GM12872 (cell line): ENCODE results near the gene TREX2.

ENCODE experiments used
- CTCF ChIP-seq: IDR thresholded peaks from 3 replicates; pipeline ENCODE4 v1.5.1; 2011; ENCODE audit warnings: low read depth, mild to moderate bottlenecking, low read length, moderate library complexity; ENCODE audit not compliant: insufficient read depth

TREX2 gene, protein sequence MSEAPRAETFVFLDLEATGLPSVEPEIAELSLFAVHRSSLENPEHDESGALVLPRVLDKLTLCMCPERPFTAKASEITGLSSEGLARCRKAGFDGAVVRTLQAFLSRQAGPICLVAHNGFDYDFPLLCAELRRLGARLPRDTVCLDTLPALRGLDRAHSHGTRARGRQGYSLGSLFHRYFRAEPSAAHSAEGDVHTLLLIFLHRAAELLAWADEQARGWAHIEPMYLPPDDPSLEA

GRCh38 chrX:153445856-153446635 is at the start of gene TREX2:
TREX2 (minus strand) TSS chrX:153446056; CDS start chrX:153445430, 626 bp downstream.
- no peak for TF ChIP-seq CTCF

DNA sequence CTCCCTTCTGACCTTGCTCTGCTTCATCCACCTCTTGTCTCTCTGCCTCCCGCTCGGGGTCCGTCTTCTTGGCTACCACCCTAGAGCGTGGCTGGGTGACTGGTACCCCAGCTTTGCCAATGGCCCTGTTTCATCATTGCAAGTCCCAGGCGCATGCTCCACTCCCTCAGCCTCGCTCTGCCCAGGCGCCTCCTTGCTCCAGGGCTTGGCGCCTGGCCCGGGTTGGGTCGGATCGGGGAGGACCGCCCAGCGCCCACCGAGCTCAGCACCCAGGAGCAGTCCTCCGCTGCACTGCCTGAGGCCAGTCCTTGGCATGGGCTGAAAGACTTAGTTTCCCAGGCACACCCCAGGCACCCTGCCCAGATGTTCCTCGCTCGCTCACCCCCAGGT is 49.5 kb upstream of the TREX2 start:
- no peak for TF ChIP-seq CTCF

DNA sequence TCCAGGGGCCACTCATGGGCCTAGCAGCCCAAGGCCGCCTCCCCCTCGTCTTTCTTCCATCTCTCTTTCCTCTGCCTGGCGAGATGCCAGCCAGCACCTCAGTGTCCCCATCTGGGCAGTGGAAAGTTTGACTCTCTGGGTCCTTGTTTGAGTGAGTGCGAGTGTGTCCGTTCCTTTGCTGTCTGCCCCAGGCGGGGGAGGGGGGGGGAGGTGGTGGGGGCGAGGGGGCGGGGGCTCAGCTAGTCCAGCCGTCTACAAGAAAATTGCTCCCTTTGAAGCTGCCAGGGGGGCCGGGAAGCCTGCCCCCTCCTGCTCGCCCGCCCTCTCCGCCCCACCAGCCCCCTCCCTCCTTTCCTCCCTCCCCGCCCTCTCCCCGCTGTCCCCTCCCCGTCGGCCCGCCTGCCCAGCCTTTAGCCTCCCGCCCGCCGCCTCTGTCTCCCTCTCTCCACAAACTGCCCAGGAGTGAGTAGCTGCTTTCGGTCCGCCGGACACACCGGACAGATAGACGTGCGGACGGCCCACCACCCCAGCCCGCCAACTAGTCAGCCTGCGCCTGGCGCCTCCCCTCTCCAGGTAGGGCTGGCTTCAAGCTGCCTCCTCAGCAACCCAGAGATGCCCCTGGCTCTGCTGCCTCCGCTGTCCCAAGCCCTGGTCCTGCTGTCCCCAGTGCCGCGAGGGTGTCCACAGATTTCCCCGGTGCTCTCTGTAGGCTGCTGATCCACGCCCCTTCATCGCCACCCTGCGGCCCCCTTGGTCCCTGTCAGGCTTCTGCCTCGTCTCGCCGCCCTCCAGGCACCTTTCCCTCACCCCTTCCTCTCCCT is 48.9 kb upstream of the TREX2 start, which contains the start of gene BGN:
Gene BGN, plus strand, starts transcription at position 440 of the 821 bp plus-strand sequence. CDS start 9,652 bp downstream, outside the sequence.
- no peak for TF ChIP-seq CTCF

DNA sequence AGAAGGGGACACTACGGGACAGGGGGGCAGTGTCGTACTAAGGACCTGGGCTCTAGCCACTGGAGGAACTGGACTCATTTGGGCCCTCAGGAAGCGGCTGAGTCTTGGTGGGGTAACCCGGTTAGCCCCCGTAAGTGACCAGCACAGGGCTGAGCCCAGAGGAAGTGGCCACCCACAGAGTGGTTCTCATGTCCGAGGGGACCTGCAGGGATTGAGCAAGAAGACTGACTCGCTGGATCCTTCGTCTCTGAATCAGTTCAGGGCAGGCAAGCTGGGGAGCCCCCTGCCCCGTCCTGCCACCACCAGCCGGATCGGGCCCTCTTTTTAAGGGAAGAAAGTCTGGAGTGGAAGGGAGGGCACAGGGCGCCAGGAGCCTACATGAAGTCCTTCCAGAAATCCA is 48.2 kb upstream of the TREX2 start:
- TF ChIP-seq CTCF, result no peak

DNA sequence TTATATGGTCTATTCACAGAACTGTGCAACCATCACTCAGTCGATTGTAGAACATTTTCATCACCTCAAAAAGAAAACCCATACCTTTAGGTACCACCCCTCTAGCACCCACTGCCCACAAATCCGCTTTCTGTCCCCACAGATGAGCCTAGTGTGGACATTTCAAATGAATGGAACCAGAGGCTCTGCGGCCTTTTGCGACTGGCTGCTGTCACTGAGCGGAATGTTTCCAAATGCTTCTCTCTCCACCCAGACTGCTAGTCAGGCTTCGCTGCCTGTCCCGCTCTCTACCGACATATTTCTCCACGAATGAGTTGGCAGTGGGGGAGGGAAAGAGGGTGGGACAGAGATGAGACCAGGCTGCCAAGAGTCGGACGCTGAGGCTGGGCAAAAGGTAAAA is 47.2 kb upstream of the TREX2 start:
- TF ChIP-seq CTCF, result no peak

DNA sequence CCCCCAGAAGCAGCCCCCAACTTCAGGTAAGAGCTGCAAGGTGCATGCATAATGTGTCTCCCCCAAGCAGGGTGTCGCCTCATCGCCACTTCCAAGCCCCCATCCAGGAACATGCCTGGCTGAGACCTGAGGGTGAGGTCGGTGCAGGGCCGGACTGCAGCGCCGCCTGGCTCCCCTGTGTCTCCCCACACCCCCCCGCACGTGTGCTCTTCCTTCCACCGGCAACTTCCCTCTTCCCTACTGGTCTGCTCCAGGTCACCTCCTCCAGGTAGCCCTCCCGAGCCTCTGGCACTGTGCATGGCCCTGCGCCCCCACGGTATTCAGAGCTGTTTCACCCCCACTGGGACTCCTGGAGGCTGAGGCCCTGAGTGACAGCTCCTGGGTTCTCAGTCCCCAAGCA is 46.7 kb upstream of the TREX2 start:
- TF ChIP-seq CTCF, result no peak

GRCh38 chrX:153491918-153492317 is 46.1 kb upstream of the TREX2 start:
- no peak for TF ChIP-seq CTCF
